HUDEP-2 (cell line): Measurements from ENCODE around the gene OCLN.
"Not testable (repeated sequence)": the region's sequence is repeated elsewhere in the genome, so short reads cannot be mapped to it uniquely, and the experiment has no call there.

Experiments
- DNase-seq, 76 experiments: peaks; one replicate each; lab custom pipeline; 2025; ENCODE audit not compliant: unreplicated experiment in 76 of 76; lab: John Stamatoyannopoulos, UW

Gene OCLN, protein sequence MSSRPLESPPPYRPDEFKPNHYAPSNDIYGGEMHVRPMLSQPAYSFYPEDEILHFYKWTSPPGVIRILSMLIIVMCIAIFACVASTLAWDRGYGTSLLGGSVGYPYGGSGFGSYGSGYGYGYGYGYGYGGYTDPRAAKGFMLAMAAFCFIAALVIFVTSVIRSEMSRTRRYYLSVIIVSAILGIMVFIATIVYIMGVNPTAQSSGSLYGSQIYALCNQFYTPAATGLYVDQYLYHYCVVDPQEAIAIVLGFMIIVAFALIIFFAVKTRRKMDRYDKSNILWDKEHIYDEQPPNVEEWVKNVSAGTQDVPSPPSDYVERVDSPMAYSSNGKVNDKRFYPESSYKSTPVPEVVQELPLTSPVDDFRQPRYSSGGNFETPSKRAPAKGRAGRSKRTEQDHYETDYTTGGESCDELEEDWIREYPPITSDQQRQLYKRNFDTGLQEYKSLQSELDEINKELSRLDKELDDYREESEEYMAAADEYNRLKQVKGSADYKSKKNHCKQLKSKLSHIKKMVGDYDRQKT

DNA sequence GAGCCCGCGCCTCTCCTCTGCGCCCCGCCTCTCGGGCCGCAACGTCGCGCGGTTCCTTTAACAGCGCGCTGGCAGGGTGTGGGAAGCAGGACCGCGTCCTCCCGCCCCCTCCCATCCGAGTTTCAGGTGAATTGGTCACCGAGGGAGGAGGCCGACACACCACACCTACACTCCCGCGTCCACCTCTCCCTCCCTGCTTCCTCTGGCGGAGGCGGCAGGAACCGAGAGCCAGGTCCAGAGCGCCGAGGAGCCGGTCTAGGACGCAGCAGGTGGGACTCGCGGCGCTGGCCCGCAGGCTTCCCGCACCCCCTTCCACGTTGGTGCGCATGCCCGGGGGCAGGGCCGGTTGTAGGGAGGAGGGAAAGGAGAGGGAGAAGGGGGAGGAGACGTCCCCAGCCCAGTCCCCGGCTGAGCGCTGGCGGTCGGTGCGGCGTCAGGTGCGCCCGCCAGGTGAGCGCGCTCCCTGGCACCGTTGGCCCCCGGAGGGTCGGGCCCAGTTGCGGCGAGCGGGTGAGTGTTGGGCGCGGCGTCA lies at the start of gene OCLN:
OCLN (plus strand) TSS at position 400 of the 532 bp plus-strand sequence. CDS start 11,455 bp downstream, outside the sequence.
- DNase-seq: peak in 2 of 76 experiments; percentile 3 to 6

DNA sequence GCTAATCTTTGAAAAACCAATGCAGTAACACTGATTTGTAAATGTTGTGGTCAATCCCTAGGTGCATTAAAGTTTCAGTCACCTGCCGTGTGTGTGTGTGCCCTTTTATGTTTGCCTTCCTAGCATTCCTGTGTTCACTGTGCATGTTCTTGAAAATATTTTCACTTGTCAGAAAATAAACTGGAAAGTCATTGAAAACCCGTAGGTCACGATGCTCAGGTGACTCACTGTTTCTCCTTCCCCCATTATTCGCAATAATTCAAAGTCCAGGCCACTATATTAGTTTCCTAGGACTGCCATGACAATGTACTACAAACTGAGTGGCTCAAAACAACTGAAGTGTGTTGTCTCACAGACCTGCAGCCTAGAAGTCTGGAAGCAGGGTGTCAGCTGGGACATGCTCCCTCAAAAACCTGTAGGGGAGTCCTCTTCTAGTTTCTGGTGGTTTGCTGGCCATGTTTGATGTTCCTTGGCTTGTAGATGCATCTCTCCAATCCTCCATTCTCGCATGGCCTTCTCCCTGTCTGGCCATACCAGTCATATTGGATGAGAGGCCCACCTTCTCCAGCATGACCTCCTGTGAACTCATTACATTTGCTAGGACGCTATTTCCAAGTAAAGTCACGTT lies 48.3 kb upstream of the OCLN start:
- DNase-seq: no peak

DNA sequence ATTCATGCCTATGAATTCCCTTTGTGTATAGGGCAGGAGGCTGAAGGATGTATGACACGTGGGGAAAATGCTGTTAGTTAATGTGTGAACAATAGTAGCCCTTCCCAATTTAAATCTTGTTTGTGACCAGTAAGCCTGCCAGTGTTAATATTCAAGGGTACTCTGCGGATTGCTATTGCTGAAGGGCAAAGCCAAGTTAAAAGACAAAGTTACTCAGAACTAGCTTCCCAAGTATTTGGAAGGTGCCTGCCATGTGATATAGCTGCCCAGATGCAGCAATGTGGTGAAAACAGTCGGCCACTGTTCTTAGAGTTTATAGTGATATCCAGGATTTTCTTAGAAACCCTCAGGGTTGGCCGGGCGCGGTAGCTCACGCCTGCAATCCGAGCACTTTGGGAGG lies 43.1 kb upstream of the OCLN start:
- peak in 1 of 76 experiments; percentile 4 for DNase-seq

DNA sequence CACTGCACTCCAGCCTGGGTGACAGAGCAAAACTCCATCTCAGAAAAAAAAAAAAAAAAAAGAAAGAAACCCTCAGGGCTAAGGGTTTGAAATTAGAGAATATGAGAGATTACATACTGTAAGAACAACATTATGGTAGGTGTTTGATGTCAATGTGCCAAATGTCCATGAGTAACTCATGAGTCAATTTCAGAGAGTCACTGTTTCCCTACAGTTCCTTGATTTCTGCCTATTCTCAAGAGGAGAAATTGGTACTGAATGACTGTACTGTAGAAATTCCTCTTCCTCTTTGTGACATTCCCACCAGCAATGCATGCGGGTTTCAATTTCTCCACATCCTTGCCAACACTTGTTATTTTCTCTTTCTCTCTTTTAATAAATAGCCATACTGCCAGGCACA lies 42.5 kb upstream of the OCLN start:
- no peak for DNase-seq

DNA sequence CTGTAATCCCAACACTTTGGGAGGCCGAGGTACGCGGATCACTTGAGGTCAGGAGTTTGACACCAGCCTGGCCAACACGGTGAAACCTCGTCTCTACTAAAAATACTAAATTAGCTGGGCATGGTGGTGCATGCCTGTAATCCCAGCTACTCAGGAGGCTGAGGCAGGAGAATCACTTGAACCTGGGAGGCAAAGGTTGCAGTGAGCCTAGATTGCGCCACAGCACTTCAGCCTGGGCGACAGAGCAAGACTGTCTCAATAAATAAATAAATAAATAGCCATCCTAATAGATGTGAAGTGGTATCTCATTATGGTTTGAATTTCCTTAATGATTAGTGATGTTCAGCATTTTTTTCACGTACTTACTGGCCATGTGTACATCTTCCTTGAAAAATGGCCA lies 42.1 kb upstream of the OCLN start:
- not testable (repeated sequence) for DNase-seq

DNA sequence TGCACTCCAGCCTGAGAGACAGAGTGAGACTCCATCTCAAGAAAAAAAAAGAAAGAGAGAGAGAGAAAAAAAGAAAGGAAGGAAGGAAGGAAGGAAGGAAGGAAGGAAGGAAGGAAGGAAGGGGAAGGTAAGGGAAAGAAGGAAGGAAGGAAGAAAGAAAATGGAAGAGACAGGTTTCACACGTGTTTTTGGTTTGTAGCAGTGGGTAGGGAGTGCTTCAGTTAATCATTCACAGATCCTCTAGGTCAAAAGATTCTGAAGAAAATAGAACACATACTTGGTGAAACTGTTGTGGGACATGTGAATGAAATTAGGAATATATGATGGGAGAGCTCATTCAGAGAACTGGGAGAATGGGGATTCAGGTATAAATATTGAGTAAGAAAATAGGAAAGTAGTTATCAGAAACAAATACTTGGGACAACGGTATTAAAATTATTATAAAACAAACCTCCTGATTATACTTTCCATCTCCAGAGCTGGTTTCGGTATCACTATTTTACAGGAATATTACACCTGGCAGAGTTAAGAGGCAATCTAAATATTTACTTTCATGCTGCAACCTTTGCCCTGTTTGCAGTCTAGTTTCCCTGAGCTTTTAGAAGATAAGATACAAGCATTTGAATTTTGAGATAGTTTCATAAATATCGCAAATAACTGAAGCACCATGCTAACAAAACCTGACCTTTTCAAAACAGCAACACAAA lies 40.5 kb upstream of the OCLN start:
- DNase-seq: no peak

DNA sequence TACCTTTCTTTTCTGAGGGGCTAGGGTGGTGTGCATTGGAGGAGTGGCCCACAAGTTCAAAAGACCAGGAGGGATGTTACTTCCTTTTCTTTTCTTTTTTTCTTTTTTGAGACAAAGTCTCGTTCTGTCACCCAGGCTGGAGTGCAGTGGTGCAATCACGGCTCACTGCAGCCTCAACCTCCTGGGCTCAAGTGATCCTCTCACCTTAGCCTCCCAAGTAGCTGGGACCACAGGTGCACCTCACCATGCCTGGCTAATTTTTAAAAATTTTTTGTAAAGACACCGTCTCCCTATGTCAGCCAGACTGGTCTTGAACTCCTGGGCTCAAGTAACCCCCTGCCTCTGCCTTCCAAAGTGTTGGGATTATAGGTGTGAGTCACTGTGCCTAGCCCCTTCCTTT lies 39.1 kb upstream of the OCLN start:
- not testable (repeated sequence) for DNase-seq

DNA sequence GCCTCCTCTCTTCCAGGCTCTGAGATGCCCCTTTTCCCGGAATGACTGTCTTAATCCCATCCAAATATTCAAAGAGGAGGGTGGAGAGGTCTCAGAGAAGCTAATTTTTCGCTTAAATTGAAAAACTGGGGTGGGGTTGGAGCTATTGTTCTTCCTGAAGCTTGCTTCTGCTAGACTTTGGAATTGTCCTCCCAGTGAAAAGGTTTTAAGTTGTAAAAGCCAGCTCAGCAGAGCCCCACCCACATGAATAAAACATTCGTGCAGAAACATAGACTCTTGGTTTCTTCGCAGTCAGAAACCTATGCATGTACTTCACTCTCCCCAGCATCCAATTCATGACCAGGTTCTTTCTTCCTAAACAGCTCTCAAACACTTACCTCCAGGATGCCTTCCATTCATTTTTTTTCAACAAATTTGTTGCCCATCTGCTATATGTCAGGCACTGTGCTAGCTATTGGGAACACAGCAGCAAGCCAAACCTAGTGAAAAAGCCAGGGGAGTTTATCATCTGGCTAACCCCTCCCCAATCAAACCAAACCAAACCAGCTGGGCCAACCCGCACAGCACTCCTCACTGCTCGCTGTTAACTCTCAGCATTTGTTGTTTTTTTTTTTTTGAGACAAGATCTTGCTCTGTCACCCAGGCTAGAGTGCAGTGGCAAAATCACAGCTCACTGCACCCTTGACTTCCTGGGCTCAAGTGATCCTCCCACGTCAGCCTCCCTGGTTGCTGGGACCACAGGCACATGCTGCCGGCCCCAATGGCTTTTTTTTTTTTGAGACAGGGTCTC lies 37.9 kb upstream of the OCLN start:
- DNase-seq: no peak

DNA sequence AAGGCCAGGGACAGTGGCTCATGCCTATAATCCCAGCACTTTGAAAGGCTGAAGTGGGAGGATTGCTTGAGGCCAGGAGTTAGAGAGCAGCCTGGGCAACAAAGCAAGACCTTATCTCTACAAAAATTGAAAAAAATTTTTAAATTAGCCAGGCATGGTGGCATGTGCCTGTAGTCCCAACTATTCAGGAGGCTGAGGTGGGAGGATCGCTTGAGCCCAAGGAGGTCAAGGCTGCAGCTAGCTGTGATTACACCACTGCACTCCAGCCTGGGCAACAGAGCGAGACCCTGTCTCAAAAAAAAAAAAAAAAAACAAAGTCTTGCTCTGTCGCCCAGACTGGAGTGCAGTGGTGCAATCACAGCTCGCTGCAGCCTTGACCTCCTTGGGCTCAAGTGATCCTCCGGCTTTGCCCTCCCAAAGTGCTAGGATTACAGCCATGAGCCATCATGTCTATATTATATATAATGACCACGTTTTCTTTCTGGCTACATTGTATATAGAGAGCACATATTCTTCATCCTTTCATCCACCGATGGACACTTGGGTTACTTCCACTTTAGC lies 37.1 kb upstream of the OCLN start:
- not testable (repeated sequence) for DNase-seq

DNA sequence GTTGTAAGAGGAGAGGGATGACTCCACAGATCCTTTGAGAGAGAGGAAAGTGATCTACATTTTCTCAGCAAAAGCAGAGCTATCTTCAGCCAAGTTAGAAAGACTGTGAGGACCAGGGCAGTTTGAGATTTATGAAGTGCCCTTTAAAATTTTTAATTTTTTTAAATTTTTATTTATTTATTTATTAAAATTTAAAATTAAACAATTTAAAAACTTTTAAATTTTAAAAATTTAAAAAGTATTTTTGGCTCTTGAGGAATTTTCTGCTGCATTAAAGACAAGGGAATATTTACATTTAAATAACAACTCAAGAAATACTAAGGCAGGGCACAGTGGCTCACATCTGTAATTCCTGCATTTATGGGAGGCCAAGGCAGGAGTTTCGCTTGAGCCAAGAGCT lies 30.4 kb upstream of the OCLN start:
- no peak for DNase-seq

DNA sequence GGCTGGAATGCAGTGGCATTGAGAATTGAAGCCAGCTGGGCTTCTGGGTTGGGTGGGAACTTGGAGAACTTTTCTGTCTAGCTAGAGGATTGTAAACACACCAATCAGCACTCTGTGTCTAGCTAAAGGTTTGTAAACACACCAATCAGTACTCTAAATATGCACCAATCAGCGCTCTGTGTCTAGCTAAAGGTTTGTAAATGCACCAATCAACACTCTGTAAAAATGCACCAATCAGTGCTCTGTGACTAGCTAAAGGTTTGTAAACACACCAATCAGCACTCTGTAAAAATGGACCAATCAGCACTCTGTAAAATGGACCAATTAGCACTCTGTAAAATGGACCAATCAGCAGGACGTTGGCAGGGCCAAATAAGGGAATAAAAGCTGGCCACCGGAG lies 26.2 kb upstream of the OCLN start:
- not testable (repeated sequence) for DNase-seq

DNA sequence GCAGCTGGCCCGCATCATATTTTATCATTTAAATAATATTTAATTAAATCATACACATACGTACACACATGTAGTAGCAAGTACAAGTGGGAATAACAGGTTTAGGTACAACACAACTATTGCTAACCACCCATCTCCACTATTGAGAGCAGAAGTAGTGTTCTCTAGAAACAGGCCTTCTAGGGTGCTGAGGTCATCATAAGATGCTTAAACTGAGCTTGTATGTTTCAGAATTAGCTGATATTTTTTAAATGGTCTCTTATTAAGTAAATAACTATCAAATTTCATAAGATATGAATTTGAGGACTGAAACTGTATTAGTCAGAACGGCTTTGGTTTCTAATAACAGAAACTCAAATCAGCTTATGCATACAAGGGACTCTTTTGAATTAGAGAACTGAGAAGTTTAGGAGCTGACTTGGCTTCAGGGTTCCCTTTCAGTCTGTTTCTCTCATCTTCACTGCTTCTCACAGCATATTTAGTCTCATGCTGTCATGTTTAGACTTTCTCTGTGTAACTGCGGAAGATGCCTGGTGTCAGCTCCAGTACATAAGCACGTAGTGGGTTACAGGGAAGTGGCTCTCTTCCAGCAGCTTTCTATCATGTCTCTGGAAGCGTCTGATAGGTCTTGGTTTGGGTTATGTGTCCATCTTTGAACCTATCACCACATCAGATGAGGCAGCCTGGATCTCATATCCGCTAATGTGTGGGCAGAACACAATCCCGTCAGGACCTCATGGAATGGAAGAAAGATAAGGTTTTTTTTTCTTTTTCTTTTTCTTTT lies 25.0 kb upstream of the OCLN start:
- no peak for DNase-seq

DNA sequence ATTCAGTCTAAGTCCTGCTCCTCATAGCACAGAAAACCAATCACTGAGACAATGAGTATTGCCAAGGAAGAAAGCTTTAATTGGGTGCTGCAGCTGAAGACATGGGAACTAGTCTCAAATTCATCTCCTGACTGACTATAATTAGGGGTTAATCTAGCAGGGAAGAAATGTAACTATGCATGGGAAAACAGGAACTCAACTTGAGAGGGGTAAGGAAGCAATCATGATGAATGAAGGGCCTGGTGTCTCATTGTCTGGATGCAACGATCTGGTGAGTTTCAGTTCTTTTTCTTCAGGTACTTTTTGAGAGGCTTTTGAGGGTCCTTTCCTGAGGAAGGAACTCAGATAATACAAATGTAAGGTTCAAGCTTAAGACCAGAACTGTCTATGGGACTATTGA lies 24.0 kb upstream of the OCLN start:
- DNase-seq: no peak

DNA sequence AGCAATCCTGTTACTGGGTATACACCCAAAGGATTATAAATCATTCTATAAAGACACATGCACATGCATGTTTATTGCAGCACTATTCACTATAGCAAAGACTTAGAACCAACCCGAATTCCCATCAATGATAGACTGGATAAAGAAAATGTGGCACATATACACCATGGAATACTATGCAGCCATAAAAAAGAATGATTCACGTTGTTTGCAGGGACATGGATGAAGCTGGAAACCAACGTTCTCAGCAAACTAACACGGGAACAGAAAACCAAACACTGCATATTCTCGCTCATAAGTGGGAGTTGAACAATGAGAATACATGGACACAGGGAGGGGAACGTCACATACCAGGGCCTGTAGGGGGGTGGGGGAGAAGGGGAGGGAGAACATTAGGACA lies 21.1 kb upstream of the OCLN start:
- DNase-seq: not testable (repeated sequence)

DNA sequence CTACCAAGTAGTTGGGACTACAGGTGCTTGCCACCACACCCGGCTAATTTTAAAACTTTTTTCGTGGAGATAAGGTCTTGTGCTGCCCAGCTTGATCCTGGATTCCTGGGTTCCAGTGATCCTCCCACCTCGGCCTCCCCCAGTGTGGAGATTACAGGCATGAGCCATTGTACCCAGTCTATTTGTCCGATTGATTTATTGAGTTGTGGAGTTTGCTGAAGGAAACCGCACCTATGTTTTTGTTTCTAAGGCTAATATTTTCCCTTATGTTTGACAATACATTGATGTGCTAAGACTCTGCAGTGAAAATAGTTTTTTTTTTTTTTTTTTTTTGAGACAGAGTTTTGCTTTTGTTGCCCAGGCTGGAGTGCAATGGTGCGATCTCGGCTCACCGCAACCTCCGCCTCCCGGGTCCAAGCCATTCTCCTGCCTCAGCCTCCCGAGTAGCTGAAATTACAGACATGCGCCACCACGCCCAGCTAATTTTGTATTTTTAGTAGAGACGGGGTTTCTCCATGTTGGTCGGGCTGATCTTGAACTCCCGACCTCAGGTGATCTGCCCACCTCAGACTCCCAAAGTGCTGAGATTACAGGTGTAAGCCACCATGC lies 20.0 kb upstream of the OCLN start:
- DNase-seq: not testable (repeated sequence)

DNA sequence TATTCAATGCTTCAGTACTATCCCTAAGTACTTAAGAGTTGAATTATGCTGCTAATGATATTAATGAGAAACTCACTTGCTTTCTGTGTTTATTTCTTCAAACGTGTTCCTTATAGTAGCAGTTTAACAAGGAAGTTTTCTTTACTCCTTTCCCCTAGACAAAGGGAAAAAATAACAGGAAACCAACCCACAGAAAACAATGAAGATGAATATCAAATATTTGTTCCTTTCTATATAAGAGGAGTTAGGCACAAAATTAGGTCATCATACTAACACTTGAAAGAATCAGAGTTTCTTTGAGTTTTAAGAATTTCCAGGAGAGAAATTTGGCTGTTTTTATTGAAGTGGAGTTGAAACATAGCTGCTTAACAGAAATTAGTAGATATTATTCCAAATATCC lies 15.4 kb upstream of the OCLN start:
- no peak for DNase-seq

DNA sequence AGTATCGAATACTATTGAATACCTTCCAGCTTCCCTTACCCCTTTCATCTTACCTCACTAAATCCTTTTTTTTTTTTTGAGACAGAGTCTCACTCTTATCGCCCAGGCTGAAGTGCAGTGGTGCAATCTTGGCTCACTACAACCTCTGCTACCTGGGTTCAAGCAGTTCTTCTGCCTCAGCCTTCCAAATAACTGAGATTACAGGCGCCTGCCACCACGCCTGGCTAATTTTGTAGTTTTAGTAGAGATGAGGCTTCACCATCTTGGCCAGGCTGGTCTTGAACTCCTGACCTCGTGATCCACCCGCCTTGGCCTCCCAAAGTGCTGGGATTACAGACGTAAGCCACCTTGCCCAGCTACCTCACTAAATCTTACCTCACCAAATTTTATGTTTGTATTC lies 14.3 kb upstream of the OCLN start:
- DNase-seq: not testable (repeated sequence)

DNA sequence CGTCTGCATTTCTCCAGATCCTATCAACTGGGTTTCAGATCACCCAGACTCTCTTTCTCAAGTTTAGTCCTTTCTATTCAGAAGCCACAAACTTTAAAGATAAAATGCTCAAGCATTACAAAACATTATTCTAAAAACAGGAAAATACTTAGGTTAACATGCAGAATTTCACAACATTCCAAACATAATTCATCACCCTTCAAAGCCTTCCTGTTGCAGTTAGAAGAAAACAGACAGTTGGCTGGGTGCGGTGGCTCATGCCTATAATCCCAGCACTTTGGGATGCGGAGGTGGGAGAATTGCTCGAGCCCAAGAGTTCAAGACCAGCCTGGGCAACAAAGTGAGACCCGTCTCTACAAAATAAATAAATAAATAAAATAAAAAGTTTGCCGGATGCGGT lies 7.7 kb upstream of the OCLN start:
- no peak for DNase-seq

DNA sequence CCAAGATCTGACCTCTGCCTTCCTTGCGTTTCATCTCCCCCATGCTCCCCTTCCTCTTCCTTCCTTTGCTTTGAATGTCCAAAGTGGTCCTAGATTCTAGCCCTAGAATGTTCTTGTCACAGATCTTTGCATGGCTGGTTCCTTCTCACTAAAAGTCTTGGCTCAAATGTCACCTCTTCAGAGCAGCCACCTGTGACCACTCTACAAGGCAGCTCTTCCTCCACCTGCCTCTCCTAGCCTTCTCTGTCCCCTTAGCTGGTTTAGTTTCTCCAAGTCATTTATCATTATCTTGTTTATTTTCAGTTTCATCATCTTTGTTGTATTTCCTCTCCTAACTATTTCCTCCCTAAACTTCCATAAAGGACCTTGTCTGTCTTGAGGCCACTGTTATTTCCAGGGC lies 7.1 kb upstream of the OCLN start:
- no peak for DNase-seq
